A549 (cell line): ENCODE data around the gene RNF133. TPM values are rescaled to one million over a fixed set of nuclear protein-coding genes. Genes with fewer than 3 reads are reported as not detected.

Experiments
- ATAC-seq, 2 experiments: fragments of 200-7000 bp in 1 of 2; fragments of >200 bp in 1 of 2; cut with Nextera tagmentation in 1 of 2; cut with Tn5 transposase in 1 of 2; 3 replicates each; pipeline versions ENCODE4 v1.8.0 to v1.9.1; 2018 to 2020; ENCODE audit warnings: mild to moderate bottlenecking in 1 of 2, moderate library complexity in 1 of 2
- CTCF ChIA-PET: fragments of 300-600 bp; sonication (Branson Sonifier 250); formaldehyde crosslinking; extraction: SDS; loops from one replicate; lab custom pipeline; 2021; ENCODE audit warnings: antibody characterized with exemption, inconsistent platforms; lab: Yijun Ruan, JAX
- POLR2A ChIA-PET: fragments of 350-600 bp; formaldehyde crosslinking; extraction: SDS; loops from one replicate; lab custom pipeline; 2021; ENCODE audit warnings: antibody characterized with exemption, inconsistent platforms; lab: Yijun Ruan, JAX
- DNase-seq, 2 experiments: peaks; one replicate each; pipeline versions ENCODE4 v3.0.0 to v3.0.0-alpha.2; 2011 to 2016; ENCODE audit warnings: low read depth in 1 of 2, low spot score in 1 of 2
- FAIRE-seq: peaks from 2 replicates; lab custom pipeline; 2011; peaks lifted over from hg19 to GRCh38; lab: Jason Lieb, UNC
- H3K27ac ChIP-seq, 2 experiments: fragments of >200 bp; sonication (Bioruptor Twin); formaldehyde crosslinking; 3 replicates each; pipeline ENCODE4 v1.5.1; 2016 to 2017
- H3K4me1 ChIP-seq: fragments of >200 bp; sonication (Bioruptor Twin); formaldehyde crosslinking; 3 replicates; pipeline ENCODE4 v1.6.1; 2016
- H3K4me2 ChIP-seq: fragments of >200 bp; sonication (Bioruptor Twin); formaldehyde crosslinking; 3 replicates; pipeline ENCODE4 v1.6.1; 2016
- H3K4me3 ChIP-seq: fragments of >200 bp; sonication (Bioruptor Twin); formaldehyde crosslinking; 3 replicates; pipeline ENCODE4 v1.5.1; 2016
- H3K9me3 ChIP-seq: fragments of >200 bp; sonication (Bioruptor Twin); formaldehyde crosslinking; 3 replicates; pipeline ENCODE4 v1.6.1; 2016
- CBX8 ChIP-seq: fragments of 200-600 bp; sonication (generic); IDR thresholded peaks from 2 replicates; pipeline ENCODE4 v1.6.1; 2016
- CHD4 ChIP-seq: fragments of 200-600 bp; sonication (generic); IDR thresholded peaks from 2 replicates; pipeline ENCODE4 v1.6.1; 2016; ENCODE audit warnings: antibody characterized with exemption, mild to moderate bottlenecking, borderline replicate concordance
- EHMT2 ChIP-seq: fragments of 200-600 bp; sonication (generic); IDR thresholded peaks from 2 replicates; pipeline ENCODE4 v1.6.1; 2016; ENCODE audit warnings: antibody characterized with exemption, low read depth, mild to moderate bottlenecking, moderate library complexity
- EP300 ChIP-seq, 2 experiments: fragments of >200 bp; sonication (Bioruptor Twin); formaldehyde crosslinking; IDR thresholded peaks; 2 replicates in 1 of 2; 3 replicates in 1 of 2; pipeline ENCODE4 v1.6.1; 2016 to 2017
- FOXS1 ChIP-seq: fragments of 250-450 bp; sonication (Bioruptor Pico); IDR thresholded peaks from 2 replicates; pipeline ENCODE4 v1.5.0; 2020; ENCODE audit warnings: mild to moderate bottlenecking, moderate library complexity
- HEYL ChIP-seq: fragments of 250-450 bp; sonication (Bioruptor Pico); IDR thresholded peaks from 2 replicates; pipeline ENCODE4 v1.8.0; 2021; ENCODE audit warnings: mild to moderate bottlenecking, moderate library complexity
- HOXB13 ChIP-seq: fragments of 250-450 bp; sonication (Bioruptor Pico); IDR thresholded peaks from 2 replicates; pipeline ENCODE4 v1.5.0; 2020; ENCODE audit warnings: low read depth, mild to moderate bottlenecking, moderate library complexity
- JUN ChIP-seq, 2 experiments: fragments of >200 bp; sonication (Bioruptor Twin); formaldehyde crosslinking; IDR thresholded peaks; 2 replicates in 1 of 2; 3 replicates in 1 of 2; pipeline ENCODE4 v1.6.1; 2016 to 2017
- KDM1A ChIP-seq: fragments of 200-600 bp; sonication (generic); IDR thresholded peaks from 2 replicates; pipeline ENCODE4 v1.6.1; 2016; ENCODE audit warnings: low read depth, mild to moderate bottlenecking
- MAFK ChIP-seq: fragments of 450-650 bp; IDR thresholded peaks from 2 replicates; pipeline ENCODE4 v1.6.1; 2014; ENCODE audit not compliant: partially characterized antibody
- MAZ ChIP-seq: fragments of 150-350 bp; IDR thresholded peaks from 2 replicates; pipeline ENCODE4 v1.6.1; 2014; ENCODE audit warnings: antibody characterized with exemption, low read depth, low read length, borderline replicate concordance
- NPAS2 ChIP-seq: fragments of 250-450 bp; sonication (Bioruptor Pico); IDR thresholded peaks from 2 replicates; pipeline ENCODE4 v1.8.0; 2022; ENCODE audit warnings: mild to moderate bottlenecking, moderate library complexity, borderline replicate concordance
- POLR2A ChIP-seq: IDR thresholded peaks from 2 replicates; pipeline ENCODE4 v1.6.1; 2012; ENCODE audit warnings: mild to moderate bottlenecking, low read length
- POLR2AphosphoS2 ChIP-seq: conservative IDR thresholded peaks from 2 replicates; pipeline ENCODE4 v1.6.1; 2012; ENCODE audit warnings: low read length, improper control_type of control experiment, inconsistent platforms
- RAD21 ChIP-seq, 2 experiments: fragments of >200 bp in 1 of 2; sonication (Bioruptor Twin) in 1 of 2; formaldehyde crosslinking in 1 of 2; IDR thresholded peaks in 1 of 2; conservative IDR thresholded peaks in 1 of 2; 2 replicates in 1 of 2; 3 replicates in 1 of 2; pipeline ENCODE4 v1.6.1; 2012 to 2018; ENCODE audit warnings: inconsistent platforms in 1 of 2
- RCOR1 ChIP-seq: fragments of 150-350 bp; IDR thresholded peaks from 2 replicates; pipeline ENCODE4 v1.6.1; 2014; ENCODE audit warnings: antibody characterized with exemption, low read length, low read depth
- RFX5 ChIP-seq: fragments of 450-650 bp; IDR thresholded peaks from 2 replicates; pipeline ENCODE4 v1.7.1; 2014; ENCODE audit warnings: antibody characterized with exemption, mild to moderate bottlenecking, moderate library complexity
- TFCP2L1 ChIP-seq: fragments of 250-450 bp; sonication (Bioruptor Pico); IDR thresholded peaks from 2 replicates; pipeline ENCODE4 v1.5.0; 2021; ENCODE audit warnings: mild to moderate bottlenecking
- WGBS: methylation state at CpG from one replicate; pipeline ENCODE4 v1.1.6; 2017; ENCODE audit errors: missing lambda C conversion rate; 5-methylcytosine and 5-hydroxymethylcytosine counted together
- polyA plus RNA-seq, 4 experiments: library from polyadenylated mRNA; depleted of rRNA in 3 of 4; stranded (reverse); fragments of >200 nt; fragmentation: RNase III in 1 of 4; extraction: RNeasy Plus Mini Kit Qiagen cat#74134 plus additional on column Dnase treatment in 1 of 4; gene quantifications; 2 replicates in 3 of 4; 3 replicates in 1 of 4; pipeline ENCODE4 v1.2.3, GENCODE V29; 2011 to 2017
- TF ChIP-seq, protein P1 (sequence below): fragments of 250-450 bp; sonication (Bioruptor Pico); IDR thresholded peaks from 2 replicates; pipeline ENCODE4 v1.5.0; 2021; ENCODE audit warnings: mild to moderate bottlenecking, moderate library complexity, borderline replicate concordance
- TF ChIP-seq, protein P2 (sequence below): fragments of >200 bp; sonication (Bioruptor Twin); formaldehyde crosslinking; IDR thresholded peaks from 3 replicates; pipeline ENCODE4 v1.5.1; 2016
- TF ChIP-seq, protein P3 (sequence below): fragments of 150-350 bp; IDR thresholded peaks from 2 replicates; pipeline ENCODE4 v1.6.1; 2014; ENCODE audit warnings: low read depth, mild to moderate bottlenecking, low read length

RNF133 gene
- polyA plus RNA-seq, 2 of the 4 experiments (the other 2 are of a cell fraction), result not detected

DNA sequence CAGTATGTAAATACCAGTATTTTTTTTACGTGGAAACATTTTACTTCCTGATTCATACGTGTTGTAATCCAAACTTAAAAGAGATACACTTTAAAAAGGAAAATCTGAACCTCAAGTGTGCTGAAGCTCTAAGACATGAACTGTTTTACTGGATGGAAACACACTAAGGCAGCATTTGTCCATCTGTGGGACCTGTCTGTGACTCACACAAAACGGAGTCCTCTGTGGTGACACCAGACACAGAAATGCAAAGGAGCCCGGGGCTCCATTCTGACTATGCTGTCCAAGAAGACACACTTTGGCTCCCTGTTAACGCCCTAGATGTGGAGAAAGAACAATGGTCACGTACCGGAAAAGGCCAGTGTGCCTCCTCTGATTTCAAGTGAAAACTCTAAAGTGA, 23.9 kb downstream of the RNF133 start:
- no peak for DNase-seq
- ChIA-PET POLR2A (no interaction called here), CTCF (no interaction called here)
- H3K4me3 ChIP-seq, result no peak overlapping the region
- ATAC-seq, result no peak
- no peak overlapping the region for H3K4me2 ChIP-seq
- no peak overlapping the region for H3K27ac ChIP-seq
- H3K9me3 ChIP-seq, result no peaks in the 10 kb centered on the region
- no peak for FAIRE-seq
- TF ChIP-seq RFX5 (no peak), RAD21 (conservative IDR thresholded peaks at IDR 0.05 in 1 of 2, IDR thresholded peaks at IDR 0.05 in 1 of 2) (no peak), JUN (IDR thresholded peaks at IDR 0.05) (no peak), POLR2AphosphoS2 (no peak), HOXB13 (CRISPR knock-in tag) (no peak), CHD4 (no peak), CBX8 (no peak)
- TF ChIP-seq, protein P1, sequence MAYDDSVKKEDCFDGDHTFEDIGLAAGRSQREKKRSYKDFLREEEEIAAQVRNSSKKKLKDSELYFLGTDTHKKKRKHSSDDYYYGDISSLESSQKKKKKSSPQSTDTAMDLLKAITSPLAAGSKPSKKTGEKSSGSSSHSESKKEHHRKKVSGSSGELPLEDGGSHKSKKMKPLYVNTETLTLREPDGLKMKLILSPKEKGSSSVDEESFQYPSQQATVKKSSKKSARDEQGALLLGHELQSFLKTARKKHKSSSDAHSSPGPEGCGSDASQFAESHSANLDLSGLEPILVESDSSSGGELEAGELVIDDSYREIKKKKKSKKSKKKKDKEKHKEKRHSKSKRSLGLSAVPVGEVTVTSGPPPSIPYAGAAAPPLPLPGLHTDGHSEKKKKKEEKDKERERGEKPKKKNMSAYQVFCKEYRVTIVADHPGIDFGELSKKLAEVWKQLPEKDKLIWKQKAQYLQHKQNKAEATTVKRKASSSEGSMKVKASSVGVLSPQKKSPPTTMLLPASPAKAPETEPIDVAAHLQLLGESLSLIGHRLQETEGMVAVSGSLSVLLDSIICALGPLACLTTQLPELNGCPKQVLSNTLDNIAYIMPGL (CRISPR knock-in tag), result no peak
- TF ChIP-seq, protein P2, sequence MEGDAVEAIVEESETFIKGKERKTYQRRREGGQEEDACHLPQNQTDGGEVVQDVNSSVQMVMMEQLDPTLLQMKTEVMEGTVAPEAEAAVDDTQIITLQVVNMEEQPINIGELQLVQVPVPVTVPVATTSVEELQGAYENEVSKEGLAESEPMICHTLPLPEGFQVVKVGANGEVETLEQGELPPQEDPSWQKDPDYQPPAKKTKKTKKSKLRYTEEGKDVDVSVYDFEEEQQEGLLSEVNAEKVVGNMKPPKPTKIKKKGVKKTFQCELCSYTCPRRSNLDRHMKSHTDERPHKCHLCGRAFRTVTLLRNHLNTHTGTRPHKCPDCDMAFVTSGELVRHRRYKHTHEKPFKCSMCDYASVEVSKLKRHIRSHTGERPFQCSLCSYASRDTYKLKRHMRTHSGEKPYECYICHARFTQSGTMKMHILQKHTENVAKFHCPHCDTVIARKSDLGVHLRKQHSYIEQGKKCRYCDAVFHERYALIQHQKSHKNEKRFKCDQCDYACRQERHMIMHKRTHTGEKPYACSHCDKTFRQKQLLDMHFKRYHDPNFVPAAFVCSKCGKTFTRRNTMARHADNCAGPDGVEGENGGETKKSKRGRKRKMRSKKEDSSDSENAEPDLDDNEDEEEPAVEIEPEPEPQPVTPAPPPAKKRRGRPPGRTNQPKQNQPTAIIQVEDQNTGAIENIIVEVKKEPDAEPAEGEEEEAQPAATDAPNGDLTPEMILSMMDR, result no peak
- WGBS, result 23% methylated on average over 7 of the region's 7 CpGs
- H3K4me1 ChIP-seq, result no peaks in the 10 kb centered on the region

DNA sequence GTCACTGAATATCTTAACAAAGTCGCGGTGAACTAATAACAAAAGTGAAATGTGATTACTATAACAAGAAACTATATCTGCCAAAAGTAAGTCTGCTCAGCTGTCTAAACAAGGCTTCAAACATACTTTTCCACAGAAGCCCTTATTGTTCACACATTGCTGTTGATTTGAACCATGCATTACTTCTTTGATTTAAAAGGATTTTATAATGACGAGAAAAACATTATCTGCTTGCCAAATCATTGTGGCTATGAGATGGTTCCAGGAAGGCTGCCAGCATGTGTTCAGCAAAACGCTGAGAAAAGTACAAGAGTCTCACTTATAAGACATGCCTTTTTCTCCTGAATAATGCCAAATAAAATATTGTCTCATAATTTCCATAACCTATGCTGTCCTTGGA, 24.4 kb downstream of the RNF133 start:
- Histone ChIP-seq H3K9me3 (no peaks in the 10 kb centered on the region), H3K4me1 (no peaks in the 10 kb centered on the region), H3K4me2 (no peak overlapping the region), H3K27ac (no peak overlapping the region), H3K4me3 (no peak overlapping the region)
- 58% methylated on average over 4 of the region's 4 CpGs for WGBS
- TF ChIP-seq MAZ (no peak), FOXS1 (CRISPR knock-in tag) (no peak), NPAS2 (CRISPR knock-in tag) (no peak), MAFK (no peak), EHMT2 (no peak), TFCP2L1 (CRISPR knock-in tag) (no peak)
- TF ChIP-seq, protein P3, sequence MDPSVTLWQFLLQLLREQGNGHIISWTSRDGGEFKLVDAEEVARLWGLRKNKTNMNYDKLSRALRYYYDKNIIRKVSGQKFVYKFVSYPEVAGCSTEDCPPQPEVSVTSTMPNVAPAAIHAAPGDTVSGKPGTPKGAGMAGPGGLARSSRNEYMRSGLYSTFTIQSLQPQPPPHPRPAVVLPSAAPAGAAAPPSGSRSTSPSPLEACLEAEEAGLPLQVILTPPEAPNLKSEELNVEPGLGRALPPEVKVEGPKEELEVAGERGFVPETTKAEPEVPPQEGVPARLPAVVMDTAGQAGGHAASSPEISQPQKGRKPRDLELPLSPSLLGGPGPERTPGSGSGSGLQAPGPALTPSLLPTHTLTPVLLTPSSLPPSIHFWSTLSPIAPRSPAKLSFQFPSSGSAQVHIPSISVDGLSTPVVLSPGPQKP, result no peak
- POLR2A ChIA-PET, result no interaction called here
- no peak for DNase-seq
- ATAC-seq, result no peak
- CTCF ChIA-PET, result no interaction called here
- no peak for FAIRE-seq

DNA sequence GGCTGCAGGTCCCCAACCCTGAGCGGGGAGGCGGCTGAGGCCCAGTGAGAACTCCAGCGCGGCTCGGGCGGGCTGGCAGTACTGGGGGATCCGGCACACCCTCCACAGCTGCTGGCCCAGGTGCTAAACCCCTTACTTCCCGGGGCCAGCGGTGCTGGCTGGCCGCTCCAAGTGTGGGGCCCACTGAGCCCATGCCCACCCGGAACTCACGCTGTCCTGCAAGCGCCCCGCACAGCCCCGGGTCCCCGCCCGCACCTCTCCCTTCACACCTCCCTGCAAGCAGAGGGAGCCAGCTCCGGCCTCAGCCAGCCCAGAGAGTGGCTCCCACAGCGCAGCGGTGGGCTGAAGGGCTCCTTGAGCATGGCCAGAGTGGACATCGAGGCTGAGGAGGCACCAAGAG, 25.0 kb downstream of the RNF133 start:
- 54% methylated on average over 11 of the region's 21 CpGs for WGBS
- ATAC-seq, result no peak
- no peak overlapping the region for H3K4me2 ChIP-seq
- POLR2A ChIA-PET, result no interaction called here
- TF ChIP-seq KDM1A (no peak), HEYL (CRISPR knock-in tag) (no peak), TFCP2L1 (CRISPR knock-in tag) (no peak), EP300 (IDR thresholded peaks at IDR 0.05) (no peak), RCOR1 (no peak), POLR2A (no peak)
- TF ChIP-seq, protein P1 (CRISPR knock-in tag), result no peak
- H3K27ac ChIP-seq, result no peak overlapping the region
- no peak overlapping the region for H3K4me3 ChIP-seq
- no peak for FAIRE-seq
- CTCF ChIA-PET, result no interaction called here
- DNase-seq, result no peak
- no peaks in the 10 kb centered on the region for H3K4me1 ChIP-seq
- no peaks in the 10 kb centered on the region for H3K9me3 ChIP-seq
